MM.1S (cell line): ENCODE results near the gene CD96.

Source experiments
- CTCF ChIP-seq: fragments of 300-600 bp; sonication (generic); IDR thresholded peaks from 2 replicates; pipeline ENCODE4 v1.5.1; 2016; ENCODE audit warnings: antibody characterized with exemption, low read length, mixed read lengths
- EZH2 ChIP-seq: fragments of 300-600 bp; sonication (generic); optimal IDR thresholded peaks from 2 replicates; pipeline ENCODE3; 2017; ENCODE audit warnings: low read depth, mild to moderate bottlenecking, antibody characterized with exemption, low read length, mixed read lengths
- EZH2phosphoT487 ChIP-seq: fragments of 300-600 bp; sonication (generic); IDR thresholded peaks from 2 replicates; pipeline ENCODE4 v1.6.1; 2018; ENCODE audit warnings: antibody characterized with exemption, low read length

GRCh38 chr3:111677007-111677392 is 135.0 kb downstream of the CD96 start:
- TF ChIP-seq CTCF, result no peak
- no peak for TF ChIP-seq EZH2
- no peak for TF ChIP-seq EZH2phosphoT487
